K562 (cell line): ENCODE measurements around the gene CALCB. TPM values are rescaled to one million over a fixed set of nuclear protein-coding genes. Genes with fewer than 3 reads are reported as not detected.
"Not testable (repeated sequence)": the region's sequence is repeated elsewhere in the genome, so short reads cannot be mapped to it uniquely, and the experiment has no call there.

Experiments
- ATAC-seq: fragments of 200-7000 bp; cut with Tn5 transposase; 3 replicates; pipeline ENCODE4 v1.9.1; 2020; ENCODE audit warnings: moderate library complexity
- BruUV-seq: library from RNA; stranded (reverse); fragments of 400-500 nt; replicated peaks from 2 replicates; lab custom pipeline; 2021; lab: Mats Ljungman, UMichigan
- CTCF ChIA-PET: fragments of 300-600 bp; formaldehyde crosslinking; extraction: SDS; loops from one replicate; lab custom pipeline; 2021; ENCODE audit warnings: low intra/inter-chr PET ratio; lab: Yijun Ruan, JAX
- POLR2A ChIA-PET: fragments of 300-600, 350-650 bp; sonication (Branson Sonifier 250); formaldehyde crosslinking; extraction: SDS; loops from one replicate; lab custom pipeline; 2021; ENCODE audit warnings: antibody characterized with exemption, inconsistent platforms; lab: Yijun Ruan, JAX
- DNase-seq, 4 experiments: peaks; one replicate each; pipeline versions ENCODE4 v3.0.0 to v3.0.0-alpha.2; 2011 to 2018; ENCODE audit warnings: low spot score in 3 of 4, mixed read lengths in 3 of 4; ENCODE audit errors: extremely low read depth in 1 of 4
- FAIRE-seq: peaks from 2 replicates; lab custom pipeline; 2011; peaks lifted over from hg19 to GRCh38; lab: Jason Lieb, UNC
- H2AFZ ChIP-seq: 2 replicates; pipeline ENCODE4 v1.6.0; 2011; ENCODE audit warnings: low read depth, low read length, control low read depth, inconsistent platforms
- H3K27ac ChIP-seq: fragments of 200-600 bp; 3 replicates; pipeline ENCODE4 v1.8.0; 2011; ENCODE audit warnings: low read depth, mild to moderate bottlenecking, control low read depth, inconsistent platforms, low read length, moderate library complexity, mixed read lengths; ENCODE audit errors: extremely low read depth
- H3K27me3 ChIP-seq, 2 experiments: fragments of 300-600 bp in 1 of 2; 2 replicates in 1 of 2; 3 replicates in 1 of 2; pipeline versions ENCODE4 v1.6.0 to v1.8.0; 2011; ENCODE audit warnings: inconsistent platforms in 2 of 2, low read length in 2 of 2, mild to moderate bottlenecking in 1 of 2, mixed read lengths in 1 of 2, moderate library complexity in 1 of 2; ENCODE audit not compliant: control insufficient read depth in 2 of 2, insufficient read depth in 2 of 2
- H3K36me3 ChIP-seq: fragments of 300-600 bp; 3 replicates; pipeline ENCODE4 v1.8.0; 2011; ENCODE audit warnings: mild to moderate bottlenecking, low read length, inconsistent platforms; ENCODE audit not compliant: control insufficient read depth, insufficient read depth
- H3K4me1 ChIP-seq, 2 experiments: fragments of 200-600 bp in 1 of 2; replicated peaks in 1 of 2; 2 replicates in 1 of 2; 3 replicates in 1 of 2; pipeline versions ENCODE4 v1.5.1 to v1.8.0; 2011; ENCODE audit warnings: inconsistent platforms in 2 of 2, low read length in 2 of 2, mild to moderate bottlenecking in 1 of 2, mixed read lengths in 1 of 2, moderate library complexity in 1 of 2; ENCODE audit not compliant: control insufficient read depth in 2 of 2, insufficient read depth in 2 of 2
- H3K4me2 ChIP-seq: 2 replicates; pipeline ENCODE4 v1.6.1; 2011; ENCODE audit warnings: low read length, control low read depth, inconsistent platforms, mixed read lengths; ENCODE audit not compliant: insufficient read depth
- H3K4me3 ChIP-seq: fragments of 200-600 bp; sonication (generic), shearing (Covaris generic); 2 replicates; pipeline ENCODE4 v1.5.1; 2016; ENCODE audit warnings: control low read depth, inconsistent platforms
- H3K79me2 ChIP-seq: fragments of 200-600 bp; 3 replicates; pipeline ENCODE4 v1.8.0; 2011; ENCODE audit warnings: low read length, inconsistent platforms; ENCODE audit not compliant: control insufficient read depth, insufficient read depth
- H3K9ac ChIP-seq, 2 experiments: 2 replicates each; pipeline versions ENCODE4 v1.6.0 to v1.6.1; 2011; ENCODE audit warnings: low read depth in 2 of 2, low read length in 2 of 2, control low read depth in 1 of 2, inconsistent platforms in 1 of 2, mild to moderate bottlenecking in 1 of 2, mixed read lengths in 1 of 2; ENCODE audit not compliant: insufficient read depth in 1 of 2
- H3K9me1 ChIP-seq: one replicate; pipeline ENCODE4 v1.6.0; 2011; ENCODE audit warnings: inconsistent platforms, mild to moderate bottlenecking, low read length, moderate library complexity; ENCODE audit not compliant: control insufficient read depth, insufficient read depth
- H3K9me3 ChIP-seq: replicated peaks from 2 replicates; pipeline ENCODE4 v1.5.1; 2011; ENCODE audit warnings: low read depth, low read length, inconsistent platforms; ENCODE audit not compliant: control insufficient read depth, insufficient read depth
- H4K20me1 ChIP-seq: replicated peaks from 2 replicates; pipeline ENCODE4 v1.6.1; 2011; ENCODE audit warnings: low read length, inconsistent platforms, mixed read lengths; ENCODE audit not compliant: control insufficient read depth, insufficient read depth
- PRPF4 ChIP-seq: fragments of 200-400 bp; formaldehyde crosslinking; IDR thresholded peaks from one replicate; pipeline ENCODE4 v1.6.1; 2017; ENCODE audit warnings: low read length, low read depth, mild to moderate bottlenecking; ENCODE audit not compliant: insufficient read depth, poor library complexity, severe bottlenecking
- TAL1 ChIP-seq: fragments of 450-650 bp; IDR thresholded peaks from 2 replicates; pipeline ENCODE4 v1.6.1; 2016; ENCODE audit warnings: mild to moderate bottlenecking
- WGBS: fragments of 100-300 bp; shearing (Covaris generic); methylation state at CpG from one replicate; pipeline ENCODE4 v1.1.6; 2016; ENCODE audit warnings: low coverage, mixed read lengths; ENCODE audit not compliant: insufficient coverage; ENCODE audit errors: missing lambda C conversion rate; 5-methylcytosine and 5-hydroxymethylcytosine counted together
- in situ Hi-C: fragments of 300-500 bp; cut with MboI; formaldehyde crosslinking; loops from 4 replicates; pipeline ENCODE4 v1.15.0; 2018; ENCODE audit warnings: inconsistent platforms, mixed read lengths
- intact Hi-C: fragments of 100-400 bp; cut with micrococcal nuclease; formaldehyde crosslinking; loops from 2 replicates; pipeline ENCODE4 v1.14.2; 2022
- polyA plus RNA-seq, 8 experiments: library from polyadenylated mRNA; depleted of rRNA in 4 of 8; stranded (reverse) in 5 of 8; unstranded in 3 of 8; fragments of >200 nt; fragmentation: Nextera tagmentation in 2 of 8; fragmentation: Illumina TruSeq in 1 of 8; extraction: Ambion mirVana in 2 of 8; extraction: Trizol in 1 of 8; gene quantifications; 2 replicates each; pipeline versions ENCODE4 v1.2.1 to v1.2.3, GENCODE V29; 2011 to 2014; ENCODE audit warnings: inconsistent platforms in 1 of 8, missing spikeins in 1 of 8
- total RNA-seq, 7 experiments: library from RNA; depleted of rRNA in 6 of 7; stranded (reverse); fragments of >200 nt in 6 of 7; fragmentation: Illumina TruSeq in 2 of 7; extraction: Trizol in 2 of 7; gene quantifications; 2 replicates each; pipeline versions ENCODE4 v1.2.1 to v1.2.3, GENCODE V29; 2011 to 2021; ENCODE audit warnings: low replicate concordance in 1 of 7
- TF ChIP-seq, protein P1 (sequence below), 2 experiments: IDR thresholded peaks; 2 replicates each; pipeline ENCODE4 v1.6.1; 2011; ENCODE audit warnings: borderline replicate concordance in 1 of 2, control low read depth in 1 of 2, low read depth in 1 of 2, low read length in 1 of 2, mild to moderate bottlenecking in 1 of 2, mixed read lengths in 1 of 2, moderate library complexity in 1 of 2; ENCODE audit not compliant: insufficient read depth in 1 of 2, insufficient read length in 1 of 2, poor library complexity in 1 of 2, severe bottlenecking in 1 of 2; ENCODE audit errors: extremely low read depth in 1 of 2
- TF ChIP-seq, protein P2 (sequence below): fragments of 450-650 bp; IDR thresholded peaks from 2 replicates; pipeline ENCODE4 v1.6.1; 2016; ENCODE audit warnings: low read depth, mild to moderate bottlenecking, moderate library complexity

CALCB gene
- total and polyA plus RNA-seq, 9 of the 15 experiments (the other 6 are each of a cell fraction or from before 2014, with no cell fraction given): not detected

DNA sequence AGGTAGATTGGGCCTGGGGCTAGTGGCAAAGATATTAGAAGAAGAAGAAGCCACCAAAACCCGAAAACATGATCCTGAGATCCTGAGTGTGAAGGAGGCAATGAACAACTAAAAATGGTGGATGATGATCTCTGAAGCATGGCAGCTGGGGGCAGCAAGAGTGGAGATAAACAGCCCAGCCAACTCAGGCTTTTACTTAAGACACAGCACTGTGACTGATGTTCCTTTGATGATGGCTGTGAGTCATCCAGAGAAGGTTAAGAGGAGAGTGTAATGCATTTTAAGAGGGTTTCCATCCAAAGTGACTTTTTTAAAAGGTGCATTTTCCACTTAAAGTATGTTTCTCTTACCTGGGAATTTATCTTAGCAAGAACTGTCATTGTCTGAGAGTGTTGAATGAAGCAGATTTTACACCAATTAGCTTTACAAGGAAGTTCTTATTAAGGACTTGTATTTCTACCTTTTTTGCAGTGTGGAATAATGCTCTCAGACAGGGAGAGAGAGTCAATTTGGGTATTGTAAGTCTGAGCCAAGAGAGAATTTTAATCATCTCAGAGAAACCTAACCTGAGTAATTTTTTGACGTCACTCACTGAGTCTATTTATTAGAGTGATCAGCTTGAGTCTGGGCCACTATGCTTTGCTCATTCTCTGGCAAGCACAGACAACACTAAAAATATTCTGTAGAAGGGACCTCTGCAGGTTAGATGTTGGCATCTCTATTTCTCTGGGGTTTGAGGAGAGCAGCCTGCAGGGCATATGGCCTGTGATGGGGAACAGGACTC is 14.1 kb upstream of the CALCB start (continued):
- TF ChIP-seq PRPF4 (no peak), TAL1 (no peak)
- TF ChIP-seq, protein P1, sequence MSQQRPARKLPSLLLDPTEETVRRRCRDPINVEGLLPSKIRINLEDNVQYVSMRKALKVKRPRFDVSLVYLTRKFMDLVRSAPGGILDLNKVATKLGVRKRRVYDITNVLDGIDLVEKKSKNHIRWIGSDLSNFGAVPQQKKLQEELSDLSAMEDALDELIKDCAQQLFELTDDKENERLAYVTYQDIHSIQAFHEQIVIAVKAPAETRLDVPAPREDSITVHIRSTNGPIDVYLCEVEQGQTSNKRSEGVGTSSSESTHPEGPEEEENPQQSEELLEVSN (IDR thresholded peaks at IDR 0.05; ENCODE audit: borderline replicate concordance in 1 of 2, extremely low read depth in 1 of 2, insufficient read depth in 1 of 2, insufficient read length in 1 of 2, low read depth in 1 of 2, low read length in 1 of 2, poor library complexity in 1 of 2, severe bottlenecking in 1 of 2): no peak

- Histone ChIP-seq H3K9ac (no peak overlapping the region), H3K79me2 (no peaks in the 10 kb centered on the region), H3K27me3 (no peaks in the 10 kb centered on the region), H3K4me2 (no peak overlapping the region), H3K9me1 (no peaks in the 10 kb centered on the region), H2AFZ (no peak overlapping the region), H4K20me1 (no peaks in the 10 kb centered on the region), H3K27ac (no peak overlapping the region), H3K9me3 (no peaks in the 10 kb centered on the region), H3K4me3 (no peak overlapping the region), H3K36me3 (no peaks in the 10 kb centered on the region), H3K4me1 (no peaks in the 10 kb centered on the region)
- 0% methylated on average over 9 of the region's 9 CpGs for WGBS
- ChIA-PET CTCF (no interaction called here), POLR2A (no interaction called here)
- no TSS peak for BruUV-seq
- FAIRE-seq (no peak), DNase-seq (no peak), ATAC-seq (no peak)
- TF ChIP-seq, protein P2, sequence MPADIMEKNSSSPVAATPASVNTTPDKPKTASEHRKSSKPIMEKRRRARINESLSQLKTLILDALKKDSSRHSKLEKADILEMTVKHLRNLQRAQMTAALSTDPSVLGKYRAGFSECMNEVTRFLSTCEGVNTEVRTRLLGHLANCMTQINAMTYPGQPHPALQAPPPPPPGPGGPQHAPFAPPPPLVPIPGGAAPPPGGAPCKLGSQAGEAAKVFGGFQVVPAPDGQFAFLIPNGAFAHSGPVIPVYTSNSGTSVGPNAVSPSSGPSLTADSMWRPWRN: no peak
- in situ Hi-C loops: no loop called here
- intact Hi-C loops: no loop called here
Observed at GRCh38 chr11:15062599-15062998, 10.8 kb upstream of the CALCB start.

- H3K9me3 ChIP-seq, H2AFZ ChIP-seq, ATAC-seq, H3K4me3 ChIP-seq, BruUV-seq, H3K9ac ChIP-seq, POLR2A ChIA-PET, H3K36me3 ChIP-seq, H3K79me2 ChIP-seq, CTCF ChIA-PET, H3K9me1 ChIP-seq, H3K4me2 ChIP-seq, DNase-seq, H3K27ac ChIP-seq, in situ Hi-C loops, FAIRE-seq, H4K20me1 ChIP-seq: not testable (repeated sequence)
- intact Hi-C loops: loop anchor here (10.0 kb wide), 1 partner anchor 275 kb away; no protein-coding TSS in a partner anchor
- 2% methylated on average over 7 of the region's 7 CpGs for WGBS
- peaks cover 0 to 10% of the 10 kb centered on the region in 2 experiments; a peak in 2 of 5 replicates for H3K4me1 ChIP-seq
- H3K27me3 ChIP-seq: peaks cover 3 to 31% of the 10 kb centered on the region in 2 experiments; a peak in 4 of 5 replicates
Observed at GRCh38 chr11:15069751-15070150, 3.6 kb upstream of the CALCB start.
